CD4-positive, alpha-beta T cell treated with Interleukin-6 for 4 hours (primary cell): Measurements from ENCODE around the gene TANGO6.
"Not testable (repeated sequence)": the region's sequence is repeated elsewhere in the genome, so short reads cannot be mapped to it uniquely, and the experiment has no call there.

Experiments
- DNase-seq: peaks from one replicate; pipeline ENCODE4 v3.0.0-alpha.2; 2020; ENCODE audit warnings: mixed read lengths

TANGO6 gene

GRCh38 chr16:69107316-69107962, 264.1 kb downstream of the TANGO6 start:
- DNase-seq: no peak

GRCh38 chr16:69108064-69108904, 265.0 kb downstream of the TANGO6 start:
- DNase-seq: no peak

GRCh38 chr16:69108905-69109252, 265.5 kb downstream of the TANGO6 start:
- DNase-seq: no peak

DNA sequence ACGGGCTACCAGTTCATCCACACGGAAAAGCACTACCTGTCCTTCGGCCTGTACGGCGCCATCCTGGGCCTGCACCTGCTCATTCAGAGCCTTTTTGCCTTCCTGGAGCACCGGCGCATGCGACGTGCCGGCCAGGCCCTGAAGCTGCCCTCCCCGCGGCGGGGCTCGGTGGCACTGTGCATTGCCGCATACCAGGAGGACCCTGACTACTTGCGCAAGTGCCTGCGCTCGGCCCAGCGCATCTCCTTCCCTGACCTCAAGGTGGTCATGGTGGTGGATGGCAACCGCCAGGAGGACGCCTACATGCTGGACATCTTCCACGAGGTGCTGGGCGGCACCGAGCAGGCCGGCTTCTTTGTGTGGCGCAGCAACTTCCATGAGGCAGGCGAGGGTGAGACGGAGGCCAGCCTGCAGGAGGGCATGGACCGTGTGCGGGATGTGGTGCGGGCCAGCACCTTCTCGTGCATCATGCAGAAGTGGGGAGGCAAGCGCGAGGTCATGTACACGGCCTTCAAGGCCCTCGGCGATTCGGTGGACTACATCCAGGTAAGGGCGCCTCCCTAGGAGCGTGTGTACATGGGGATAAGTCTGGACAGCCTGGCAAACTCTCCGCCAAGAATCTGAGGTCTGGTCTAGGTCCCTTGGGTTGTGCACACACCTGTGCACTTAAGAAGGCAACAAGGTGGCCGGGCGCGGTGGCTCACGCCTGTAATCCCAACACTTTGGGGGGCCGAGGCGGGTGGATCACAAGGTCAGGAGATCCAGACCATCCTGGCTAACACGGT, 266.3 kb downstream of the TANGO6 start:
- no peak for DNase-seq

- DNase-seq: no peak
These were observed 267.1 kb downstream of the TANGO6 start for GRCh38 chr16:69110406-69110805.

DNA sequence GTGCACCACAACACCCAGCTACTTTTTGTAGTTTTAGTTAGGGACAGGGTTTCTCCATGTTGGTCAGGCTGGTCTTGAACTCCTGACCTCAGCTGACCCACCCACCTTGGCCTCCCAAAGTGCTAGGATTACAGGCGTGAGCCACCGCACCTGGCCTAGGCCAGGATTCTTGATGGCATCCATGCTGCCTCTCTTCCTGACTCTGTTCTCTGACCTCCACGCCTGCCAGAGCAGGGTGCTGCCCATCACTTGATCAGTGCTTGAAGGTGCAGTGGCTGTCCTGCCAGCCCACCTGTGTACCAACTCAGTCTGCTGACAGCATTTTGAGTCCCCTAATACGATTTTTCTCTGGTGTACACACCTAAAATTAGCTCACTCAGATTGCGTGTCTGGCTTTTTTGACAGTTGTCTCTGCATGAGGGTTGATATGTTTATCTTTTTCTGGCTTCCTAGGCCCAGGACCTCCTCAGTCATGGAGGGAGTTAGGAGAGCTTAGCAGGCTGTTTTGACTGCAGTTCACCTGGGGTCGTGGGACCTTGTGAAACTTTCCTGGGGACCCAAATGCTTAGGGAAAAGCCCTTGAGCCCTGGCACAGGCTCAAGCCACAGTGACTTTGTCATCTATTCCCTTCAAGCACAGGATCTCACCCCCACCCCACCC, 268.0 kb downstream of the TANGO6 start:
- no peak for DNase-seq

- DNase-seq: no peak
These were observed 268.5 kb downstream of the TANGO6 start for GRCh38 chr16:69111876-69112230.

GRCh38 chr16:69112285-69113129, 269.2 kb downstream of the TANGO6 start:
- peak; percentile 57 for DNase-seq

DNA sequence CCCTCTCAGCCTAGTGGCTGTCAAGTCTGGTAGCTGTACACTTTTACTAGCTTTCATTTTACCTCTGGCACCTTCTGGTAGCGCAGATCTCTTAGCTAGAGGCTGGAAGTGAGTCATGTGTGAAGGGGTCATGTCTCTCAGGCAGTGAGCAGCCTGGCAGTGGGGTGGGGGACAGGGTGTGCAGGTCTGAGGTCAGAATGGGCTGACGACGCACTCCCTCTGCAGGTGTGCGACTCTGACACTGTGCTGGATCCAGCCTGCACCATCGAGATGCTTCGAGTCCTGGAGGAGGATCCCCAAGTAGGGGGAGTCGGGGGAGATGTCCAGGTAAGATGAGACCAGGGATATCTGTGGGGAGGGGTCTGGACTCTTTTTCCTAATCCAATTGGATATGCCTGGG, 269.9 kb downstream of the TANGO6 start:
- DNase-seq: no peak

DNA sequence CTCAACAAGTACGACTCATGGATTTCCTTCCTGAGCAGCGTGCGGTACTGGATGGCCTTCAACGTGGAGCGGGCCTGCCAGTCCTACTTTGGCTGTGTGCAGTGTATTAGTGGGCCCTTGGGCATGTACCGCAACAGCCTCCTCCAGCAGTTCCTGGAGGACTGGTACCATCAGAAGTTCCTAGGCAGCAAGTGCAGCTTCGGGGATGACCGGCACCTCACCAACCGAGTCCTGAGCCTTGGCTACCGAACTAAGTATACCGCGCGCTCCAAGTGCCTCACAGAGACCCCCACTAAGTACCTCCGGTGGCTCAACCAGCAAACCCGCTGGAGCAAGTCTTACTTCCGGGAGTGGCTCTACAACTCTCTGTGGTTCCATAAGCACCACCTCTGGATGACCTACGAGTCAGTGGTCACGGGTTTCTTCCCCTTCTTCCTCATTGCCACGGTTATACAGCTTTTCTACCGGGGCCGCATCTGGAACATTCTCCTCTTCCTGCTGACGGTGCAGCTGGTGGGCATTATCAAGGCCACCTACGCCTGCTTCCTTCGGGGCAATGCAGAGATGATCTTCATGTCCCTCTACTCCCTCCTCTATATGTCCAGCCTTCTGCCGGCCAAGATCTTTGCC, 271.1 kb downstream of the TANGO6 start:
- DNase-seq: no peak

GRCh38 chr16:69114976-69115355, 271.6 kb downstream of the TANGO6 start:
- DNase-seq: no peak

DNA sequence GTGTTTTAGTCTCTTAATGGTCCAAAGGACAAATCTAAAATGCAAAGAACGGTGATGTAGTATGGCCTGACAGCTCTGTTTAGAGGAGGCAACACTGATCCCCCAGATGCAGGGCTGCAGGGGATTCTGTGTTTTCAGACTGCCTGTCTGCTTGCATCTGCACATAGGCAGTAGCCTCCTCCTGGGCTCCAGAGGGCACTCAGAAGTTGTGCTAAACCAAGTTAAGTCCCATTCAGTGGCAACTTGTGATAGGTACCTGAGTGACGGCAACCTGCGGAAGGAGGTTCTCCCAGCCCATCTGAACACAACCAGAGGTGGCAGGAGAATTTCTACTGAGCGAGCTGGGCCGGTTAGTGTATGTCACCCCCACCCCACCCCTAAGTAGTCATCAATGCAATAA, 272.0 kb downstream of the TANGO6 start:
- DNase-seq: no peak

DNA sequence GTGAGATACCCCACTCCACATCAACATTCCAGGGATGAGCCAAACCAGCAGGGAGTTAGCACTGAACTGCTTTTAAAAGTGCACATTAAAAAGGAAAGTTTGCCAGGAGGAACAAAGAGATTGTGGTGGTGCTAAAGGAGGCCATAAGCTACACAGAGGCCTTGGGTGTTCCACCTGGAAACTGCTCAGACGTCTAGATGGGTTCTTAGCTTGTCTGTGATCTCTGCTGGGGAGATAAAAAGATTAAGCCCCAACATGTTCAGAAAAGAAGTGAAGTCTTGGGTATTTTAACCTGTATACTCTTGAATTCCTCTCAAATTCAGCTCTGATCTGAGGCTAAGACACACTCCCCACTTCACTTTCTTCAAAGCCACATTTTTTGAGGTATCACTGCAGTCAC, 272.5 kb downstream of the TANGO6 start:
- no peak for DNase-seq

DNA sequence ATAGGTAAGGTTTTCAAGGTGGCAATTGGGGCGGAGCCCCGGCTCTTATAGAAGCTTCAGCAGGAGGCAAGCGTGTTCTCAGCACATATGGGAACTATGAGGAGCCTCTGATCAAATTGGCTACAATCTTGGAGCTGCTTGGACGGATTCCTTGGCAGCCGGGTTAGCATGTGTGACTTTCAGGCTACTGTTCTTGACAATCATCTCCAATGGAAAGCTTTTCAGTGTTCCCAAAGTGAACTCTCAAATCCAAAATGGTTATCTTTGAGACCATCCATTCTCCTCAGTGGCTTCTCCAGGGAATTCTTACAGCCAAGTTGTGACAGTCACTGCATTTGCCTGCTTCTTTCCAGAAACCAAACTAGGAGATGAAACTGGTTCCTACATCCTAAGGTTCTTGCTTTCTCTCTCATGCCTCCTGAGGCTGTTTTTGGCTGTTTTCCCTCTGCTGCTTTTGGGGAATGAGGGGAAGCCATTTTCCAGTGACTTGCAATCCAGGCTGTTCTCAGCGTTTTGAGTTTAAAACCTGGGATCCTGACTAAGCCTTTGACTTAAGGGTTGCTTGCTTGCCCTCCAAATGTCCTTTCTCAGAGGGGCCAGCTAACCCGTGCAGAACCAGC, 273.0 kb downstream of the TANGO6 start:
- DNase-seq: no peak

DNA sequence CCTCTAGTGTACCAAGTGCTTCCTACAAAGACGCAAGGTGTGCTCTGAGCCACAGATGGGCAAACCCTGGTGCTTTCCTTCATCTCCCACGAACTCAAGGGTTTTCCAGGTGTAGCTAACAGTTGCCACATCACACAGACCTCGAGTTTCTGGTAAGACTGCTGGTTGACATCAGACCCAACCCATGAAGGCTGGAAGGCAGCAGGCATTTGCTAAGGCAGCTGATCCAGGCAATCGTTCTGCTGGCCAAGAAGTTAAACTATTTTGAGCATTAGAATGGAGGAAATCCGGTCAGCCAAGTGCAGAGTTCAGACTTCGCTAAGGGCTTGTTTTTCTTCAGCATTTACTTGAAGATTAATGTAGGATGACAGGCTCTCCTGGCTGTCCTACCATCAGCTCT, 273.6 kb downstream of the TANGO6 start:
- DNase-seq: no peak

GRCh38 chr16:69118468-69118867, 275.1 kb downstream of the TANGO6 start:
- no peak for DNase-seq

- DNase-seq: no peak
These were observed 275.7 kb downstream of the TANGO6 start for GRCh38 chr16:69118994-69119393.

GRCh38 chr16:69119536-69119935, 276.2 kb downstream of the TANGO6 start:
- no peak for DNase-seq

- no peak for DNase-seq
These were observed 276.8 kb downstream of the TANGO6 start for GRCh38 chr16:69120096-69120664.

DNA sequence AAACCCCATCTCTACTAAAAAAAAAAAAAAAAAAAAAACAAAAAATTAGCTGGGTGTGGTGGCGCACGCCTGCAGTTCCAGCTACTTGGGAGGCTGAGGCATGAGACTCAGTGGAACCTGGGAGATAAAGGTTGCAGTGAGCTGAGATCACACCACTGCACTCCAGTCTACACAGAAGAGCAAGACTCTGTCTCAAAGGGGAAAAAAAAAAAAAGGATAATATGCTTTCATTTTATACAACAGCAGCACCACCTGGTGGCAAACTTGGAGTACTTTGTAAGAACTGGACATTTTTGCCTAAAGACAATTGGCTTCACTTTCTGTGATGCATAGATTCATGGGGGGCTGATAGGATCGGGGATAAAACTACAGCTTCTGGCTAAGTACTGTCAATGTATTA, 280.6 kb downstream of the TANGO6 start:
- peak; percentile 76 for DNase-seq

GRCh38 chr16:69124406-69124805, 281.1 kb downstream of the TANGO6 start:
- DNase-seq: not testable (repeated sequence)
